Neural progenitor cell (in vitro differentiated cells): ENCODE results near the gene SCRG1. TPM values are rescaled to one million over a fixed set of nuclear protein-coding genes. Genes with fewer than 3 reads are reported as not detected.

ENCODE experiments used
- DNase-seq: peaks from one replicate; pipeline ENCODE4 v3.0.0-alpha.2; 2016; ENCODE audit warnings: low spot score
- H2AFZ ChIP-seq: fragments of 200-600 bp; sonication (generic); replicated peaks from 2 replicates; pipeline ENCODE4 v1.6.1; 2016; ENCODE audit warnings: antibody characterized with exemption
- H3F3A ChIP-seq: fragments of 200-600 bp; sonication (generic); 2 replicates; pipeline ENCODE4 v1.6.1; 2016; ENCODE audit warnings: antibody characterized with exemption, low read depth
- H3K27ac ChIP-seq: fragments of 200-600 bp; sonication (generic); 2 replicates; pipeline ENCODE4 v1.5.1; 2016; ENCODE audit warnings: mild to moderate bottlenecking
- H3K27me3 ChIP-seq: fragments of 200-600 bp; sonication (generic); 2 replicates; pipeline ENCODE4 v1.6.1; 2016; ENCODE audit warnings: mild to moderate bottlenecking, moderate library complexity
- H3K36me3 ChIP-seq: fragments of 200-600 bp; sonication (generic); 2 replicates; pipeline ENCODE4 v1.5.1; 2016
- H3K4me1 ChIP-seq: fragments of 200-600 bp; sonication (generic); 2 replicates; pipeline ENCODE4 v1.6.1; 2016; ENCODE audit warnings: mixed run types
- H3K4me2 ChIP-seq: fragments of 200-600 bp; sonication (generic); 2 replicates; pipeline ENCODE4 v1.6.1; 2016
- H3K4me3 ChIP-seq: fragments of 200-600 bp; sonication (generic); 2 replicates; pipeline ENCODE4 v1.5.1; 2016
- H3K79me2 ChIP-seq: fragments of 200-600 bp; sonication (generic); 2 replicates; pipeline ENCODE4 v1.6.1; 2016; ENCODE audit warnings: low read depth
- H3K9ac ChIP-seq: fragments of 200-600 bp; sonication (generic); 2 replicates; pipeline ENCODE4 v1.6.1; 2016
- H3K9me3 ChIP-seq: fragments of 200-600 bp; sonication (generic); 2 replicates; pipeline ENCODE4 v1.5.1; 2016; ENCODE audit warnings: low read depth
- H4K20me1 ChIP-seq: fragments of 200-600 bp; sonication (generic); 2 replicates; pipeline ENCODE4 v1.6.1; 2016; ENCODE audit warnings: low read depth
- H3K27ac Mint-ChIP-seq: 3 replicates; pipeline ENCODE4 v1.8.0; 2021; ENCODE audit warnings: mixed read lengths
- H3K27me3 Mint-ChIP-seq: 2 replicates; pipeline ENCODE4 v1.8.0; 2022; ENCODE audit warnings: low read depth, mild to moderate bottlenecking, inconsistent platforms, moderate library complexity, mixed read lengths; ENCODE audit not compliant: insufficient read depth
- H3K36me3 Mint-ChIP-seq: 3 replicates; pipeline ENCODE4 v1.8.0; 2021; ENCODE audit warnings: mixed read lengths
- H3K4me1 Mint-ChIP-seq: 3 replicates; pipeline ENCODE4 v1.8.0; 2021; ENCODE audit warnings: mixed read lengths
- H3K4me3 Mint-ChIP-seq: 3 replicates; pipeline ENCODE4 v1.8.0; 2021; ENCODE audit warnings: mild to moderate bottlenecking, moderate library complexity, mixed read lengths
- H3K9me3 Mint-ChIP-seq: 3 replicates; pipeline ENCODE4 v1.8.0; 2020; ENCODE audit warnings: mixed read lengths
- EZH2 ChIP-seq: fragments of 200-600 bp; sonication (generic); IDR thresholded peaks from 2 replicates; pipeline ENCODE4 v1.6.1; 2017; ENCODE audit warnings: antibody characterized with exemption, mild to moderate bottlenecking, moderate library complexity
- EZH2phosphoT487 ChIP-seq: fragments of 200-600 bp; sonication (generic); IDR thresholded peaks from 2 replicates; pipeline ENCODE4 v1.6.1; 2017; ENCODE audit warnings: antibody characterized with exemption
- total RNA-seq: library from RNA; depleted of rRNA; stranded (reverse); fragments of >200 nt; gene quantifications from 2 replicates; pipeline ENCODE4 v1.2.3, GENCODE V29; 2015; ENCODE audit warnings: low replicate concordance
- TF ChIP-seq, protein P1 (sequence below): fragments of 200-600 bp; sonication (generic); IDR thresholded peaks from 2 replicates; pipeline ENCODE4 v1.5.1; 2017; ENCODE audit warnings: antibody characterized with exemption, mild to moderate bottlenecking

SCRG1 gene
- total RNA-seq, 1 donor from 2014 or later: 0.37 TPM

DNA sequence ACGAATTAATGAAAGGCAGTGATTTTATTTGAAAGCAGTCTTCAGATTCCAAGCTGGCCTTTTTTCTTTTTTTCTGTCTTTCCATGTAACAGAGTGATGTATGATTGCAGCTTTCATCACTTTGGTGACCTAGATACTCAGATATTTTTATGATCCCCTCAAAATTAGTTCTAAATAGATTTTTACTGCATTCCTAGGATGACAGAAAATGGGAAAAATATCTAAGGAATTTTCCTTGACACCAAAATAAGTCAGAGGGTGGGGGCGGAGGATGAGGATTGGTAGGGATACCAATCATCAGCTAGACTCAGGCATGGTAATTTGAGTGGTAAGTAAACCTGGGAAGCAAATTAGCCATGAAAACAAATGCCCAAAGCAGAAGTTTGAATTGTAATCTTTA is 52.8 kb downstream of the SCRG1 start:
- Histone ChIP-seq H3K4me1 (peaks cover 22% of the 10 kb centered on the region), H2AFZ (no peak overlapping the region), H3K79me2 (no peaks in the 10 kb centered on the region), H3K36me3 (no peaks in the 10 kb centered on the region), H3K4me2 (no peak overlapping the region), H3K27me3 (no peaks in the 10 kb centered on the region), H4K20me1 (no peaks in the 10 kb centered on the region), H3K9ac (no peak overlapping the region), H3K27ac (no peak overlapping the region), H3F3A (peaks cover 21% of the 10 kb centered on the region), H3K9me3 (no peaks in the 10 kb centered on the region), H3K4me3 (no peak overlapping the region)
- no peaks in the 10 kb centered on the region for H3K27me3 Mint-ChIP-seq
- H3K9me3 Mint-ChIP-seq: no peaks in the 10 kb centered on the region
- TF ChIP-seq EZH2phosphoT487 (no peak), EZH2 (no peak)
- TF ChIP-seq, protein P1, sequence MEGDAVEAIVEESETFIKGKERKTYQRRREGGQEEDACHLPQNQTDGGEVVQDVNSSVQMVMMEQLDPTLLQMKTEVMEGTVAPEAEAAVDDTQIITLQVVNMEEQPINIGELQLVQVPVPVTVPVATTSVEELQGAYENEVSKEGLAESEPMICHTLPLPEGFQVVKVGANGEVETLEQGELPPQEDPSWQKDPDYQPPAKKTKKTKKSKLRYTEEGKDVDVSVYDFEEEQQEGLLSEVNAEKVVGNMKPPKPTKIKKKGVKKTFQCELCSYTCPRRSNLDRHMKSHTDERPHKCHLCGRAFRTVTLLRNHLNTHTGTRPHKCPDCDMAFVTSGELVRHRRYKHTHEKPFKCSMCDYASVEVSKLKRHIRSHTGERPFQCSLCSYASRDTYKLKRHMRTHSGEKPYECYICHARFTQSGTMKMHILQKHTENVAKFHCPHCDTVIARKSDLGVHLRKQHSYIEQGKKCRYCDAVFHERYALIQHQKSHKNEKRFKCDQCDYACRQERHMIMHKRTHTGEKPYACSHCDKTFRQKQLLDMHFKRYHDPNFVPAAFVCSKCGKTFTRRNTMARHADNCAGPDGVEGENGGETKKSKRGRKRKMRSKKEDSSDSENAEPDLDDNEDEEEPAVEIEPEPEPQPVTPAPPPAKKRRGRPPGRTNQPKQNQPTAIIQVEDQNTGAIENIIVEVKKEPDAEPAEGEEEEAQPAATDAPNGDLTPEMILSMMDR: no peak
- H3K4me1 Mint-ChIP-seq: peaks cover 13% of the 10 kb centered on the region
- H3K4me3 Mint-ChIP-seq: no peak overlapping the region
- DNase-seq: no peak
- no peak overlapping the region for H3K27ac Mint-ChIP-seq
- H3K36me3 Mint-ChIP-seq: peaks cover 4% of the 10 kb centered on the region

DNA sequence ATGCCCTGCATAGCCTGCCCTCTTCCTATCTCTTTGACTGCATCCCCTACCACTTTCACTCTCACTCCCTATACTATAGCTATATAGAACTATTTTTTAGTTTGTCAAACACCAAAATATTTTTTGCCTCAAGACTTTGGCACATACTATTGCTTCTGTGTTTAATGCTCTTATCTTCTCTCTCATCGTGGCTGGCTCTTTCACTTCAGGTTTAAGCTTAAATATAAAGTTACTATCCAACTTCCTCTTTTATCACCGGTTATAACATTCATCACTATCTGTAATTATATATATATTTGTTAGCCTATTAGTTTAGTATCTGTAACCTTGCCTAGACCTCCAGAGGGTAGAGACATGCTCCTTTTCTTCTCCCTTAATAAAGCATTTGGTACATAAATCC is 53.3 kb downstream of the SCRG1 start:
- H3K27me3 ChIP-seq: no peaks in the 10 kb centered on the region
- no peak overlapping the region for H2AFZ ChIP-seq
- no peaks in the 10 kb centered on the region for H3K9me3 ChIP-seq
- no peak overlapping the region for H3K4me2 ChIP-seq
- no peak overlapping the region for H3K27ac ChIP-seq
- no peaks in the 10 kb centered on the region for H4K20me1 ChIP-seq
- no peaks in the 10 kb centered on the region for H3K79me2 ChIP-seq
- no peak for DNase-seq
- Mint-ChIP-seq H3K27me3 (no peaks in the 10 kb centered on the region), H3K4me1 (peaks cover 17% of the 10 kb centered on the region), H3K4me3 (no peak overlapping the region), H3K27ac (no peak overlapping the region), H3K9me3 (no peaks in the 10 kb centered on the region), H3K36me3 (peaks cover 3% of the 10 kb centered on the region)
- no peaks in the 10 kb centered on the region for H3K36me3 ChIP-seq
- no peak overlapping the region for H3K4me3 ChIP-seq
- TF ChIP-seq, protein P1: no peak
- TF ChIP-seq EZH2phosphoT487 (no peak), EZH2 (no peak)
- H3K4me1 ChIP-seq: peaks cover 27% of the 10 kb centered on the region
- H3F3A ChIP-seq: peaks cover 25% of the 10 kb centered on the region
- H3K9ac ChIP-seq: no peak overlapping the region

DNA sequence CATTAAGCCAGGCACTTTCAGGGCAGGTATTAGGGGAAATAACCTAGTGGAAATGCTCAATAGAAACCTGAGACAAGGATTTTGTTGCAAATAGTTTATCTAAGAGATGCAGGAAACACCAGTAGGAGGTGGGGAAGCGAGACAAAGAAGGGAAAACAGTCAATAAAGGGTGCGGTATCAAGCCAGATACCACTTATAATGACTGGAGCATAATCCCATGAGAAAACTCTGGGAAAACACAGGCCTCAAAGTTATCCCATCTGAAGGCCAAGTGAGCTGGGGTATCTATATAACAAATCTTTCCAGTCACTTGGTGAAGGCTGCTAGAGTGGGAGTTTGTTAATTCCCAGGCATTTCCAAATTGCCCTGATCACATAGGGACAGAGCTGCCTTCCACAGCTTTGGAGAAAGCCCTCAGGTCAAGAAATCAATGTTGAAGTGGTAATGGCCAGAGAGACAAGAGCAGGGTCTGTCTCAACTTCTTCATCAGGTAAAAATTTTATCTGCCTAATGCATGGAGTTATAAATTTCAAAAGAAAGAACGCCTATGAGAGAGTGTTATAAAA is 55.0 kb downstream of the SCRG1 start:
- H3K9me3 ChIP-seq: no peaks in the 10 kb centered on the region
- no peaks in the 10 kb centered on the region for H3K9me3 Mint-ChIP-seq
- no peak overlapping the region for H3K4me3 Mint-ChIP-seq
- H3K4me2 ChIP-seq: peak overlapping the region; percentile 51
- TF ChIP-seq, protein P1: no peak
- TF ChIP-seq EZH2phosphoT487 (no peak), EZH2 (no peak)
- H3K27ac ChIP-seq: no peak overlapping the region
- H3K27ac Mint-ChIP-seq: no peak overlapping the region
- H3K36me3 Mint-ChIP-seq: no peaks in the 10 kb centered on the region
- H3K4me1 ChIP-seq: peaks cover 31% of the 10 kb centered on the region
- peak; percentile 18 for DNase-seq
- H2AFZ ChIP-seq: no peak overlapping the region
- no peaks in the 10 kb centered on the region for H4K20me1 ChIP-seq
- no peaks in the 10 kb centered on the region for H3K27me3 Mint-ChIP-seq
- no peaks in the 10 kb centered on the region for H3K27me3 ChIP-seq
- H3K36me3 ChIP-seq: no peaks in the 10 kb centered on the region
- H3K4me3 ChIP-seq: no peak overlapping the region
- H3K79me2 ChIP-seq: no peaks in the 10 kb centered on the region
- H3F3A ChIP-seq: peaks cover 25% of the 10 kb centered on the region
- no peak overlapping the region for H3K9ac ChIP-seq
- H3K4me1 Mint-ChIP-seq: peaks cover 21% of the 10 kb centered on the region
